ENCODE results near the gene ATP11A.

DNA sequence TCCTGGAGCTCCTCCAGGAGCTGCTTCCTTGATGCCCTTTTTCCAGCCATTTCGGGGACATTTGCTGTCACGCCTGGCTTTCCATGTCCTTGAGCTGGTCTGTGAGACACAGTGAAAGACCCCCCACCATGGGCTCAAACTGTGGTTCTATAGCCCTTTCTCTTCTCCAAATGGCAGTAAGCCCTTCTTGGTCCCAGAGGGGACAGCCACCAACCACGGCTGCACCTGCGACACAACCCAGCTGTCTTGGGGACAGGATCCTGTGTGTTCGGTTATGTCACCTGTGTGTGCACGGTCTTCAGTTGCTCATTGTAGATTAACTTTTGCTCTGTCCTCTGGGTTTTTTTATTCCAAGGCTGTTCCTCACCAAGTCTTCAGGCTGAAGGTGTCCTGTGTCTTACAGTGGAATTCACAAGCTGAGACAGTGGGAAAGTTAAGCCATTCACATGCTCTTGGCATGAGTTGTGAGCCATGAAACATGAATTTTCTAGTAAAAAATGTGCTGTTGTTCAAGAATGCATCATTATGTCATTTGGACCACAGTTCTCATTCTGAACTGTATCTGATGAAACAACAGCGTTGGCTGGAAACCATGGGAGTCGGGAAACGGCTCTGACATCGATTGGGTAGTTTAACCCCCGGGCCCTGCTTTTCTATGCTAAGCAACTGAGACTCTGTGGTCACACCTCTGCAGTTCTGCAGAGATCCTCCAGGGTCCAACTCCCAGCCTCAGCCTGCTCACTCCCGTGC, 149.7 kb downstream of the ATP11A start:
- TF ChIP-seq, protein P1, sequence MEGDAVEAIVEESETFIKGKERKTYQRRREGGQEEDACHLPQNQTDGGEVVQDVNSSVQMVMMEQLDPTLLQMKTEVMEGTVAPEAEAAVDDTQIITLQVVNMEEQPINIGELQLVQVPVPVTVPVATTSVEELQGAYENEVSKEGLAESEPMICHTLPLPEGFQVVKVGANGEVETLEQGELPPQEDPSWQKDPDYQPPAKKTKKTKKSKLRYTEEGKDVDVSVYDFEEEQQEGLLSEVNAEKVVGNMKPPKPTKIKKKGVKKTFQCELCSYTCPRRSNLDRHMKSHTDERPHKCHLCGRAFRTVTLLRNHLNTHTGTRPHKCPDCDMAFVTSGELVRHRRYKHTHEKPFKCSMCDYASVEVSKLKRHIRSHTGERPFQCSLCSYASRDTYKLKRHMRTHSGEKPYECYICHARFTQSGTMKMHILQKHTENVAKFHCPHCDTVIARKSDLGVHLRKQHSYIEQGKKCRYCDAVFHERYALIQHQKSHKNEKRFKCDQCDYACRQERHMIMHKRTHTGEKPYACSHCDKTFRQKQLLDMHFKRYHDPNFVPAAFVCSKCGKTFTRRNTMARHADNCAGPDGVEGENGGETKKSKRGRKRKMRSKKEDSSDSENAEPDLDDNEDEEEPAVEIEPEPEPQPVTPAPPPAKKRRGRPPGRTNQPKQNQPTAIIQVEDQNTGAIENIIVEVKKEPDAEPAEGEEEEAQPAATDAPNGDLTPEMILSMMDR (conservative IDR thresholded peaks at IDR 0.05; ENCODE audit: low read depth, low read length), result no peak
- TF ChIP-seq EZH2 (IDR thresholded peaks at IDR 0.05; ENCODE audit: borderline replicate concordance, low read depth, low read length, poor library complexity, severe bottlenecking), result no peak
